GM19452 (cell line): ENCODE data around the gene DCAF10.
"Not testable (repeated sequence)": the region's sequence is repeated elsewhere in the genome, so short reads cannot be mapped to it uniquely, and the experiment has no call there.

ENCODE experiments used
- ATAC-seq: cut with Tn5 transposase; IDR thresholded peaks from one replicate; pipeline ENCODE4 v1.9.1; 2021; ENCODE audit not compliant: unreplicated experiment

The DCAF10 gene, protein sequence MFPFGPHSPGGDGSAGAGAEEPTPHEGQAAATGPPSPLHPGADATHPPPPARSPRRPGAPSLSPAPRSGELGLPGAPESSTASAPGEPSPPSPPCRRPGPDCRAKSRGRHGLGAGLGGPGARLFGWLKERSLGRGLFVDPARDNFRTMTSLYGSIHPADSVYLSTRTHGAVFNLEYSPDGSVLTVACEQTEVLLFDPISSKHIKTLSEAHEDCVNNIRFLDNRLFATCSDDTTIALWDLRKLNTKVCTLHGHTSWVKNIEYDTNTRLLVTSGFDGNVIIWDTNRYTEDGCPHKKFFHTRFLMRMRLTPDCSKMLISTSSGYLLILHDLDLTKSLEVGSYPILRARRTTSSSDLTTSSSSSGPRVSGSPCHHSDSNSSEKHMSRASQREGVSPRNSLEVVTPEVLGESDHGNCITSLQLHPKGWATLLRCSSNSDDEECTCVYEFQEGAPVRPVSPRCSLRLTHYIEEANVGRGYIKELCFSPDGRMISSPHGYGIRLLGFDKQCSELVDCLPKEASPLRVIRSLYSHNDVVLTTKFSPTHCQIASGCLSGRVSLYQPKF

DNA sequence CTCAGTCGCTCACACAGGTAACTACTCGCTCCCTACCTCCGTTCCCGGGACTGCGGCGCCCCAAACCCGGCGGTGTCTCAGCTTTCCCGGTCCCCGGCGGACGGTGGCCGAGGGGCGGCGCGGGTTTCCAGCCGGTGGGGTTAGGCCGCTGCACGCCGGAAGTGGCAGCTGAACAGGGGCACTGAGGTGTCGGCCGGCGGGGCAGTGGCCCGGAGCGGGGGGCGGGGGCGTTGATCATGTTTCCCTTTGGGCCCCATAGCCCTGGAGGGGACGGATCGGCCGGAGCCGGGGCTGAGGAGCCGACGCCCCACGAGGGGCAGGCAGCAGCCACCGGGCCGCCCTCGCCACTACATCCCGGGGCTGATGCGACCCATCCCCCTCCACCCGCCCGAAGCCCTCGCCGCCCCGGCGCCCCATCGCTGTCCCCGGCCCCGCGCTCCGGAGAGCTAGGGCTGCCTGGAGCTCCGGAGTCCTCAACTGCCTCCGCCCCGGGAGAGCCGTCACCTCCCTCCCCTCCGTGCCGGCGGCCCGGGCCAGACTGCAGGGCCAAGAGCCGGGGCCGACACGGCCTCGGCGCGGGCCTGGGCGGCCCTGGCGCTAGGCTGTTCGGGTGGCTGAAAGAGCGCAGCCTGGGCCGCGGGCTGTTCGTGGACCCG, at the start of gene DCAF10:
Gene DCAF10 (plus strand): TSS at position 167 of the 656 bp plus-strand sequence. CDS start 70 bp downstream, at position 237.
- ATAC-seq = peak; percentile 71

DNA sequence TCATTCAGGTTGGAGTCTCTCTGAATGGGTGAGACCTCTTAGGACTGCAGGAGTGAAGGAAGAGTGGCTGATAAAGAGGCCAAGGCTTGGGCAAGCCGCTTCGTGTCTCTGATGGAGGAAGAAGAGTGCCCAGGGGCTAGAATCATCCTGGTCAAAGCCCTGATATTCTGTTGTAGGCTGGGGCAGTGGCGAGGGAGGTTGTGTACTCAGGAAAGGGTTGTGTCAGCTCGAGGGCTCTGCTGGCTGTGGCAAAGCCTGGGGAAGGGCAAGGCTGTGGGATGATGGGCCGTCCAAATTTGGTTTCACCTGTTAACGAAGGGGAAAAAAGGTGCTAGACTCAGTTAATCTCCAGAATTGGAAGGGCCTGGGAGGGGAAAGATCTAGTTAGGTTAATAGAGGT, 49.4 kb upstream of the DCAF10 start:
- ATAC-seq = no peak

DNA sequence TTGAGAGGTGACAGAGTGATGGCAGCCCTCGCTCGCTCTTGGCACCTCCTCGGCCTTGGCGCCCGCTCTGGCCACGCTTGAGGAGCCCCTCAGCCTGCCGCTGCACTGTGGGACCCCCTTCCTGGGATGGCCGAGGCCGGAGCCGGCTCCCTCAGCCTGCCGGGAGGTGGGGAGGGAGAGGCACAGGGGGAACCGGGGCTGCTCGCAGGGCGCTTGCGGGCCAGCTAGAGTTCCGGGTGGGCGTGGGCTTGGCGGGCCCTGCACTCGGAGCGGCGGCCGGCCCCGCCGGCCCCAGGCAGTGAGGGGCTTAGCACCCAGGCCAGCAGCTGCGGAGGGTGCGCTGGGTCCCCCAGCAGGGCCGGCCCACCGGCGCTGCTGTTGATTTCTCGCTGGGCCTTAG, 48.9 kb upstream of the DCAF10 start:
- not testable (repeated sequence) for ATAC-seq

DNA sequence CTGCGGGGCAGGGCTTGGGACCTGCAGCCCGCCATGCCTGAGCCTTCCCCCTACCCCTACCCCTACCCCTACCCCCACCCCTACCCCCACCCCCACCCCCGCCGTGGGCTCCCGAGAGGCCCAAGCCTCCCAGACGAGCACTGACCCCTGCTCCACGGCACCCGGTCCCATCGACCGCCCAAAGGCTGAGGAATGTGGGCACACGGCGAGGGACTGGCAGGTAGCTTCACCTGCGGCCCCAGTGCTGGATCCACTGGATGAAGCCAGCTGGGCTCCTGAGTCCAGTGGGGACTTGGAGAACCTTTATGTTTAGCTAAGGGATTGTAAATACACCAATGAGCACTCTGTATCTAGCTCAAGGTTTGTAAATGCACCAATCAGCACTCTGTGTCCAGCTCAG, 48.5 kb upstream of the DCAF10 start:
- ATAC-seq = not testable (repeated sequence)

DNA sequence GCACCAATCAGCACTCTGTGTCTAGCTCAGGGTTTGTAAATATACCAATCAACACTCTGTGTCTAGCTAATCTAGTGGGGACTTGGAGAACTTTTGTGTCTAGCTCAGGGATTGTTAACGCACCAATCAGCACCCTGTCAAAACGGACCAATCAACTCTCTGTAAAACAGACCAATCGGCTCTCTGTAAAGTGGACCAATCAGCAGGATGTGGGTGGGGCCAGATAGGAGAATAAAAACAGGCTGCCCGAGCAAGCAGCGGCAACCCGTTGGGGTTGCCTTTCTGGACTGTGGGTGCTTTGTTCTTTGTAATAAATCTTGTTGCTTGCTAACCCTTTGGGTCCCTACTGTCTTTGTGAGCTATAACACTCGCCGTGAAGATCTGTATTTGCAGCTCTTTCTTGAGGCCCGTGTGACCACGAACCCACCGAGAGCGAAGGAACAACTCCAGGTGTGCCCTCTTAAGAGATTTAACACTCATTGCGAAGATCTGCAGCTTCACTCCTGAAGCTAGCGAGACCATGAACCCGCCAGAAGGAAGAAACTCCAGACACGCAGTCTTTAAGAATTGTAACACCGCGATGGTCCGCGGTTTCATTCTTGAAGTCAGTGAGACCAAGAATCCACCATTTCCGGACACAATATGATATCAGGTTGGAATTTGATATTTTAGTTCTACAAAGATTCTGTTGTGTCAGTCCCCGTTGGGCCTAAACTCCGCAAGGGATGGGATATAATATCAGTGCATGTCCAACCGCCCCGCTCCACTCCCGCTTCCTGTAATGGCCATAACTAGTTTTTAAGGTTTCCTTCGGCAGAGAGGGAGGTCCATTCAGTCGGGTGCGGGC, 47.7 kb upstream of the DCAF10 start:
- no peak for ATAC-seq

DNA sequence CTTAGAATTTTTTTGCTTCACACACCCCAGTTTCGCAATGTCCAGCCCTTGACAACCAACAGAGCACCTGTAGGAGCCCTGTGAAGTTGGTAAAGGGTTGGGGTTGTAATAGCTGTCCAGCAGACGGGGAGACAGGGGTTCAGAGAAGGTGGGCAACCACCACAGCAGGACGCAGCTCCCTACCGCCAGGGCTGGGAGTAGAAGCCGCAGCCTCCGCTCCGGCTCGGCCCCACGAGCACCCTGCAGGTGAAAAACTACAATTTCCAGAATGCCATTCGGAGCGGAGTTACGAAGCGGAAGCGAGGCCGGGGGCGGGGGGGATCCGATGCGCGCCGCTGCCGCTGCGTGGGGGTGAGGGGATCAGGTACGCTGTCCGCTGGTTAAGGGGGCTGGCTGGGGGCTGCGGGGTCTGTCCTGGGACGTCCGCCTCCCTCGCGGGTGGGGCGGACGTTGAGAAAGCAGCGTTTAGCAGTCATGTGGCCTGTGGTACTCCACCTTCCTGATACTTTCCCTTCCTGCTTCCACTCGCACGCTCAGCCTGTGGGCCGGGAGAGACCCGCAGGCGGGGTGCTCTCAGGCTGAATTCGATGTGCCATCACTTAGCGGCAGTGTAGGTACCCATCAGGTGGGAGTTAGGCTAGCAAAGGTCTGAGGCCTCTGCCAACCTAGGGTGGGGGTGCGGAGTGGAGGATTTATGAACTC, 47.0 kb upstream of the DCAF10 start, which contains the start of gene TRMT10B:
Gene TRMT10B (plus strand): TSS at position 317 of the 702 bp plus-strand sequence. CDS start 8,127 bp downstream, outside the sequence.
- ATAC-seq = peak; percentile 77

DNA sequence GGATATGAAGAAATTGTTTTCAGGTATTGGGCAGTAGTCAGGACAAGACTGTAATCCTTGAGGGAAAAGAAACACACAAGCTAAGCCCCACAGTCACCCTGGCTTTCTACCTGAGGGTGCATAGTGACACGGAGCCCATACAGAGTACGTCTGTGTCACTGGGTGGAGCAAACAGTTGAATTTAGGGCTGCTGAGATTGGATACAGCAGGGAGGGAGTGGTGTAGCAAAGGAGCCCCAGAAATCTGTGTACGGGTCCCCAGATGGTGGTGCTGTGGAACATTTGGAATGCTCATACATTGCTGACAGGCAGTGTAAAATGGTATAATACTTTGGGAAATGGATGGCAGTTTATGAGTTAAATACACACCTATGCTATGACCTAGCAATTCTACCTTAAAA, 41.9 kb upstream of the DCAF10 start:
- ATAC-seq = no peak

DNA sequence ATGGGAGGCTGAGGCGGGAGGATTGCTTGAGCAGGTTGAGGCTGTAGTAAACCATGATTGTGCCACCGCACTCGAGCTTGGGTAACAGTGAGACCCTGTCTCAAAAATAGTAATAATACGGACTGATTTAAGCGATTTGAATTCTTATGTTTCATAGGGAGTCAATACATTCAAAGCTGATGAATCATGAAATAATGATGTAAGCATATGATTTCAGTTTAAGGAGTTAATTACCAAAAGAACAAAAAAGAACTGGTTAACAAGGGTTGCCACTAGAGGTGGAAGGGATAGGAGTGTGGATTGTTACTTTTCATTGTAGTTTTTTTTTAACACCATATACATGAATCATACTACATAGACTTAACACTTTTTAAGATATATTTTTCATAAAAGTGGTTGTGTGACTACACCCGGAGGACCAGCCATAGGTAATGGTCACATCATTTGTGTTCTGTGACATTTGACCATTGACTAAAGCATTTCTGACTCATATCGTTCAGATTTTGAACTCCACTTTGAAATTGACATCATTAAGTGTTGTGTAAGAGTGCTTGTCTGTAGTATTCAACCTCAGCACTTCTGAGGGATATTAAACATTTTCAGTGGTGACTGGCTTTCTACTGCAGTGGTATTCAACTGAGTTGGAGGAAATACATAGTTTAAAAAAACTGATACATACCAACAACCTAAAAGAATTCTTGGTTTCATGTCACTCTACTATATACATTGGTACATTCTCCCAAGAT, 40.0 kb upstream of the DCAF10 start:
- ATAC-seq = no peak

DNA sequence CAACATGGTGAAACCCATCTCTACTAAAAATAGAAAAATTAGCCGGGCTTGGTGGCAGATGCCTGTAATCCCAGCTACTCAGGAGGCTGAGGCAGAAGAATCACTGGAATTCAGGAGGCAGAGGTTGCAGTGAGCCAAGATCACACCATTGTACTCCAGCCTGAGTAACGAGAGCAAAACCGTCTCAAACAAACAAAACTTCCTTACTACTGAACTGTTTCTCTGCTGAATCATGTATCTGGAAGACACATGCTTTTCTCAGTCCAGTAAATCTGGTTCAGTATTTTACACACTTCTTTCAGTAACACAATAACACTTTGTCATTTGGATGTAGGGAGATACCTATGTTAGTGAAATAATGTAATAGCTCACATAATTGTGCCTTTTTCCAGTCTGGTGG, 39.1 kb upstream of the DCAF10 start:
- ATAC-seq = no peak

DNA sequence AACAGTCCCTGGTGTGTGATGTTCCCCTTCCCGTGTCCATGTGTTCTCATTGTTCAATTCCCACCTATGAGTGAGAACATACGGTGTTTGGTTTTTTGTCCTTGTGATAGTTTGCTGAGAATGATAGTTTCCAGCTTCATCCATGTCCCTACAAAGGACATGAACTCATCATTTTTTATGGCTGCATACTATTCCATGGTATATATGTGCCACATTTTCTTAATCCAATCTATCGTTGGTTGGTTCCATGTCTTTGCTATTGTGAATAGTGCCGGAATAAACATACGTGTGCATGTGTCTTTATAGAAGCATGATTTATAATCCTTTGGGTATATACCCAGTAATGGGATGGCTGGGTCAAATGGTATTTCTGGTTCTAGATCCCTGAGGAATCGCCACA, 35.3 kb upstream of the DCAF10 start:
- ATAC-seq = not testable (repeated sequence)

DNA sequence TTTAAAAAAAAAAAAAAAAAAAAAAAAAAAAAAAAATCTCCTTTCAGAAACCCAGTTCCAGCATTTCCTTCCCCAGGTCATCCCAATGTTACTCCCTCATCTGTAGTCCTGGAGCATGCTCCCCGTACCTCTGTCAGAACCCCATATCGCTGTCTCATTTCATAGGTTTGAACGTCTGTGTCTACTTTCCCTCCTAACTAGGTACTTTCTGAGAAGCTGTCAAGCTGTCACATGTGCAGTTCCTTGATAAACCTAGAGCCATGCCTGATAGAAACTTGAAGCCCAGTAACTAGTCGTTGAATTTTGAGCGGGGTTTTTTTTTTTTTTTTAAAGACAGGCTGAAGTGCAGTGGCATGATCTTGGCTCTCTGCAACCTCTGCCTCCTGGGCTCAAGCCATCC, 31.3 kb upstream of the DCAF10 start:
- no peak for ATAC-seq

DNA sequence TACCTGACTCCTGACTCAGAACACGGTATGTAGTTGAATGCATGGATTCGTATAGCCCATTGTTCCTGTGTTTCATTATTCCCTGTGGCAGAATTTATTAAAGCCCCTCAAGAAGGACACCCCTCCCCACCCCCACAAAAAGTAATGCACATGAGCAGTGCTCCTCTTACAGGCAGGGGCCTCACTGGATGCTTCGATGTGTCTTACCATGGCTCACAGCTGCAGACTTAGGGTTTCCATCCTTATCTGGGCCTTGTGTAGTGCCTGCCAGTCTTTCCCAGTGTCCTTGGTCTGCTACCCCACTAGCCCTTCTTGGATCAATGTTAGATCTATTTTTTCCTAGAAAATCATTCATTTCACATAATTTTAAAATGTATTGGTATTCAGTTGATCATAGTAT, 30.6 kb upstream of the DCAF10 start:
- ATAC-seq = no peak

DNA sequence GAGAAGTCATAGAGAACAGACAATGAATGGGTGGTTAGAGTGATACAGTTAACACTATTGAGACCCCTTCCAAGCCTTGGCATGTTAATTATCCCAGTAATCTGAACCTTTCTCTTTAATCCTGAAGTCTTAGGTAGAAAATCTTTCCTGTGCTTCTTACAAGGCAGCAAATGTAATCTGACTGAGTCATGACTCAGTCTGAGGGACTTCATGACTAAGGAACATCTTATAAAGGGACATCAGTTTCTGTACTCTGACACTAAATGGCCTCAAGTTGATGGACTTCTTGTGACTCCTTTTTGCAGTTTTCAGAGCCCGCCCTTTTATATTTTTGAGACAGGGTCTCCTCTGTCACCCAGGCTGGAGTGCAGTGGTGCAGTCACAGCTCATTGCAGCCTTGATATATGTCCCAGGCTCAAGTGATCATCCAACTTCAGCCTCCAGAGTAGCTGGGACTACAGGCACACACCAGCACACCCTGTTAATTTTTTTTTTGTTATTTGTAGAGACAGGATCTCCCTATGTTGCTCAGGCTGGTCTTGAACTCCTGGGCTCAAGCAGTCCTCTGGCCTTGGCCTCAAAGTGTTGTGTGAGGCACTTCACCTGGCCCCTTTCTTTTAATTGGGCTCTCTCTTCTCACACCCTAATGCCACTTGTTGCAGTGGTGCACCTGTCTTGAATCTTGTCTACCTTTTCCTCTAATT, 25.2 kb upstream of the DCAF10 start:
- no peak for ATAC-seq

DNA sequence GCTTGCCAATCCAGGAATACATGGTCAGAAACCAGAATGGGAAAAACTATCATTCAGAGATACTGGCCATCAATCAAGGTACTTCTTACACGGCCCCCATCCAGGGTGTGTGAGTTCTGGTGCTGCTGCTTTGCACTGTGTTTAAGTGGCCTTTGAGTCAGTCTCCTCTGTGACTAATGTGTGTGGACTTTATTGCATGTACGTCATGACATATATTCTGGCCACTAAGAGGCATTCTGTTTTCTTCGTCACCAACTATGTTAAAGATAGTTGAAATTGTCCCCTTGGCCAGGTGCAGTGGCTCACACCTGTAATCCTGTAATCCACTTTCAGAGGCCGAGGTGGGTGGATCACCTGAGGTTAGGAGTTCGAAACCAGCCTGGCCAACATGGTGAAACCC, 24.3 kb upstream of the DCAF10 start:
- ATAC-seq = no peak

DNA sequence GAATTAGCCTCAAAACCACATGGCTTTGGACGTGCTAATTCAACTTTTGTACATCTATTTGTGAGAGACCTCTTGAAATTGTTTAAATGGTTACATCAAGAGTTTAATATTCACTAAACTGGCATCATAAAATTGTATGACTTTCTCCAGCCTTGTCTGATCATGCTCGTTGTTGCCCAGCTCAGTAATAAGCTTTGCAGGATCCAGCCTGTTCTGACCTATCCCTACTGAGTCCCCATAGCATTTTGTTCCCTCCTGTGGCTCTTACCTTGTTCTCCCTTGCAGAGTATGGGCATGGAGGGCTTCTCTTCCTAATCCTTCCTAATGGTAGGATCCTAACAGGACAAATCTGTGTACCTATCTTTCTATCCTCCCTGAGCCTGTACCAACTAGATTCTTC, 22.1 kb upstream of the DCAF10 start:
- ATAC-seq = no peak

DNA sequence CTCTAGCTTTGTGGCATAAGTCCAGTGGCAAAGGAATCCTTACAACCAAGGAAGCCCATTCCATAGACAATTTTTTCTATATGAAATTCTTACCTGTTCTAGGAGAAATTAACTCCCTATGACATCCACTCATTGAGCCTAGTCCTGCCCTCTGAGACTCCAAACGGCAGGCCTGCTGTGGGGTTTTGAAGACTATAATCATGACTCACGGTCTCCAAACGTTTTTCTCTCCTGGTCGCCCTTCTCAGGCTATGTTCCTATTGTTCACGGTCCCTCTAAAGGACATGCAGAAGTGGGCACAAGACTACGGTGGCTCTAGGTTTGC, 16.3 kb upstream of the DCAF10 start:
- ATAC-seq = no peak

DNA sequence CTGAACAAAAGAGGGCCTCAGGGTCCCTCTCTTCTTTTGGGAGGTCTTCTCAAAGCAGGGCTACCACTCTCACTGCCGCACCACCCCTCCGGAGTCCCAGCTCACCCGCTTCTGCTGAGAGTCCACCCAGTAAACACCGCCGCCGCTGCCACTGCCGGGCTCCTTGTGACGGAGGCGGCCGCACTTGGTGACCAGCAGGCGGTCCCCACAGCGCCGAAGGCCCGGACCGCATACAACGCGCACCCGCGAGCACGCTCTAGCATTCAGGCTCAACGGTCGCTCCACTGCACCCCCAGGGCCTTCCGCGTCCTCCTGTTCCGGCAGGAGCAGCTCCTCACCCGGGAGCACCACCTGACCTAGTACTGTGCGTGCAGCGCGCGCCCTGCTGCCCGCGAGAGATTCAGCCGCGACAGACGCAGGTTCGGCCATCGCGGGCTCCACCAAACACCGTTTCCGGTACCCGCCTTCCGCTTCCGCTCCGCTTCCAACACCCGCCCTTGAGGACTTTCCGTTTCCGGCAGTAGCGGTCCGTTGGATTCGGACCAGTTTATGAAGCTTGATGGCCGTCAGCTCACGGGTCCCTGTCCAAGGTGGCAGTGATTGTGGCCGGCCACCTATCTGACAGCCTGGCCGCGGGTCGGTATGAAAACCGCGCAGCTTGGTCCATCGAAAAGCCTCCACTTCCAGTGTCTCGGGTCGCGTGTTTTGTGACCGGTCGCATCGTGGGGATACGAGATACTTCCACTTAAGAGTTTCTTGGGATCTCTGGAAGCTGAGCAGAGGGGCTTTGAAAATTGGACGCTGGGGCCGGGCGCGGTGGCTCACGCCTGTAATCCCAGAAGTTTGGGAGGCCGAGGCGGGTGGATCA, 15.7 kb upstream of the DCAF10 start, which contains the start of gene EXOSC3:
Gene EXOSC3 (minus strand): TSS at position 449 of the 868 bp plus-strand sequence. CDS start 20 bp downstream, at position 429.
- ATAC-seq = peak; percentile 95

DNA sequence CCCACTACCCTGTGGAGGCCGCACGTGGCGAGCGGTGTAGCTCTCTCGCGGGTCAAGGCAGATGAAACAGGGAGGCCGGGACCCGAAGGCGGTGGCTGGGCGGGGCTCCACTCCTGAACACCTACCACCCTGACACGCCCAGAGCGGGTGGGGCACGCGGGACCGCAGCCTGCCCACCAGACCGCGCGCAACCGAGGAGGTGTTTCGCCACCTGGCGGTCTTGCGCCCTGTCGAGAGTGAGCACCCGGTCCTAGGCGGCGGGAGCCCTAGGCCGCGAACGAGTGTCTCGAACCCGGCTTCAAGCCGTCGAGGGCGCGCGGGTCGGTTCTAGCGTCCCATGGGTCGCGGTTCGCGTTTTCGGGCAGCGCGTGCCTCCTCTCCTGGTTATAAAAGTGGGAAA, 13.5 kb upstream of the DCAF10 start:
- ATAC-seq = no peak
